HG02763 (cell line): Measurements from ENCODE around the gene SLC9C1.

ENCODE experiments used
- ATAC-seq: cut with Tn5 transposase; IDR thresholded peaks from one replicate; pipeline ENCODE4 v1.9.1; 2021; ENCODE audit warnings: mild to moderate bottlenecking, moderate library complexity; ENCODE audit not compliant: unreplicated experiment

Gene SLC9C1

GRCh38 chr3:112307557-112307956 lies 13.5 kb upstream of the SLC9C1 start:
- ATAC-seq = no peak

GRCh38 chr3:112306825-112307224 lies 12.8 kb upstream of the SLC9C1 start:
- ATAC-seq = no peak

- ATAC-seq = no peak
These were observed 10.6 kb upstream of the SLC9C1 start for GRCh38 chr3:112304611-112305010.

GRCh38 chr3:112303764-112304325 lies 9.8 kb upstream of the SLC9C1 start:
- peak; percentile 28 for ATAC-seq

GRCh38 chr3:112302881-112303763 lies 9.1 kb upstream of the SLC9C1 start:
- ATAC-seq = peak; percentile 48

GRCh38 chr3:112302150-112302830 lies 8.3 kb upstream of the SLC9C1 start:
- ATAC-seq = no peak

- no peak for ATAC-seq
These were observed 4.8 kb upstream of the SLC9C1 start for GRCh38 chr3:112298781-112299180.

- no peak for ATAC-seq
These were observed 3.7 kb upstream of the SLC9C1 start for GRCh38 chr3:112297714-112298113.

GRCh38 chr3:112289011-112289410 lies 5.0 kb downstream of the SLC9C1 start:
- no peak for ATAC-seq

- ATAC-seq = no peak
These were observed 13.8 kb downstream of the SLC9C1 start for GRCh38 chr3:112280266-112280665.

- ATAC-seq = no peak
These were observed 20.5 kb downstream of the SLC9C1 start for GRCh38 chr3:112273536-112273935.

- ATAC-seq = no peak
These were observed 32.3 kb downstream of the SLC9C1 start for GRCh38 chr3:112261742-112262141.

- no peak for ATAC-seq
These were observed 33.5 kb downstream of the SLC9C1 start for GRCh38 chr3:112260563-112260962.

- ATAC-seq = no peak
These were observed 40.6 kb downstream of the SLC9C1 start for GRCh38 chr3:112253301-112253971.

GRCh38 chr3:112247900-112248299 lies 46.1 kb downstream of the SLC9C1 start:
- ATAC-seq = no peak

GRCh38 chr3:112247350-112247749 lies 46.7 kb downstream of the SLC9C1 start:
- no peak for ATAC-seq

- ATAC-seq = no peak
These were observed 60.9 kb downstream of the SLC9C1 start for GRCh38 chr3:112233083-112233482.

GRCh38 chr3:112231727-112232126 lies 62.3 kb downstream of the SLC9C1 start:
- no peak for ATAC-seq

GRCh38 chr3:112230033-112230432 lies 64.0 kb downstream of the SLC9C1 start:
- ATAC-seq = no peak

GRCh38 chr3:112228786-112229185 lies 65.2 kb downstream of the SLC9C1 start:
- no peak for ATAC-seq

GRCh38 chr3:112200317-112200666 lies 93.7 kb downstream of the SLC9C1 start:
- ATAC-seq = no peak
